GM21367 (cell line): Measurements from ENCODE around the gene OR5K4.
"Not testable (repeated sequence)": the region's sequence is repeated elsewhere in the genome, so short reads cannot be mapped to it uniquely, and the experiment has no call there.

Experiments
- ATAC-seq: cut with Tn5 transposase; IDR thresholded peaks from one replicate; pipeline ENCODE4 v1.9.1; 2021; ENCODE audit not compliant: unreplicated experiment

The OR5K4 gene

DNA sequence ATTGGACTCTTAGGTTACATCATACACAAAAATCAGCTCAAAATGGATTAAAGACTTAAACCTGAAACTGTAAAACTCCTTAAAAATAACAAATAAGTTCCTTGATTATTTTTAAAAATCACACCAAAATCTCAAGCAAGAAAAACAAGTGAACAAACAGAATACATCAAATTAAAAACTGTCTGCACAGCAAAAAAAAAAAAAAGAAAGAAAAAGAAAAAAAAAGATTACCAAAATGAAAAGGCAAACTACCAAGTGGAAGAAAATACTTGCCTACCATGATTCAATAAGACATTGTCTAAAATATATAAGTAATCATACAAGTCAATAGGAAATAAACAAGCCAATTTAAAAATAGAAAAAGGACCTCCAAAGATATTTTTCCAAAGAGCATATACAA lies 17.5 kb downstream of the OR5K4 start:
- ATAC-seq = no peak

DNA sequence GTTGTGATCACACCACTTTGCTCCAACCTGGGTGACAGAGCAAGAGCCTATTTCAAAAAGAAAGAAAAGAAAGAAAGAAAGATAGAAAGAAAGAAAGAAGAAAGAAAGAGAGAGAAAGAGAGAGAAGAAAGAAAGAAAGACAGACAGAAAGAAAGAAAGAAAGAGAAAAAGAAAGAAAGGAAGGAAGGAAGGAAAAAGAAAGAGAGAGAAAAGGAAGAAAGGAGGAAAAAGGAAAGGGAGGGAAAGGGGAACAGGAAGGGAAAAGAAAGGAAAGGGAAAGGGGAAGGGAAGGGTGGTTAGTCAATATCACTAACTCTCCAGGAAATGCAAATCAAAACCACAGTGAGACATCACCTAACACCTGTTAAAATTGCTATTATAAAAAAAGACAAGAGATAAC lies 18.2 kb downstream of the OR5K4 start:
- ATAC-seq = no peak

DNA sequence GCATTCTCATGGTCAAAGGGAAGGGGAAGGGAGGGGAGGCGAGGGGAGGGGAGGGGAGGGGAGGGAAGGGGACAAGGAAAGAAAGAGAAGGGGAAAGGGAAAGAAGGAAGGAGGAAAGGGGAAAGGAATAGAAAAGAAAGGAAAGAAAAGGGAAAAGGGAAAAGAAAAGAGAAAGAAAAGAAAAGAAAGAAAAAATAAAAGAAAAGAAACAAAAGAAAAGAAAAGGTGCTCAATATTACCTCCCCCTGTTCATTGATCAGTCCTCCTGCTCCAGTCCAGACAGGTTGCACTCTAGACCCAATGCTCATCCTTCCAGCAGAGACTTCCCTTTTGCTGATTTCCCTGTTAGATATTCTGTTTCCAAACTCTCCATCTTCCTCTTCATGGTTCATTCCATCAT lies 18.8 kb downstream of the OR5K4 start:
- no peak for ATAC-seq

DNA sequence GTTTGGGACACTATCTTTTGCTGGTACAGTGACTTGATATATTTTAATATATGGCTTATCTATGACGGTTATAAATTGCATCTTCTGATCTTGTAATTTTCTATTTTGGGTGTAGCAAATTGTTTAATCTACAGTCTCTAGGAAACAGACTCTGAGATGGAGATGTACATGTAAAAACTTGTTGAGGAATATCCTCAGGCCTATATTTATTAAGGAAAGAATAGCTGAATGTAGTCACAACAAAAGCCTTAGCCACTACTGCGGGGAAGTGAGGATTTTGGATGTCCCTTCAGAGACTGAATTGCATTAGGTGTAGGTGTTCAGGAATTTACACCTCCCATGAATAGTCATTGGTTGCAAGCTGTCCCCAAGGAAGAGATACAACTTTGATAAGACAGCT lies 23.0 kb downstream of the OR5K4 start:
- ATAC-seq = no peak

DNA sequence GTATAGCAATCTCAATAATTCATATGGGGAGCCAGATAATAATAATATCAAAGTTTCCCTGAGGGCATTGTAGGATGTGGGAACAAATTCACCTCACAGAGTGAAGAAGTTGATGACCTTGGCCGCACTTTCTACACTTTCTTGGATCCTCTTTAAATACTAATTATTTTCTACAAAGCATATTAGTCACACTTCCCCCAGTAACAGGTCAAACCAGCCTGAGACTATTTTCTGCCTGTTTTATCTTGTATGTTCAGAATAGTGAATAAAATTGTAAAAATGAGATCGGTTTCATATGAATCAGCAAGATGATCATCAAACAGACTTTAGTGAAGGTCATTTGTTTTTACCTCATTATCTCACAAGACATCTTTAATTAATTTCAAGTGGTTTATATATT lies 34.5 kb downstream of the OR5K4 start:
- no peak for ATAC-seq

DNA sequence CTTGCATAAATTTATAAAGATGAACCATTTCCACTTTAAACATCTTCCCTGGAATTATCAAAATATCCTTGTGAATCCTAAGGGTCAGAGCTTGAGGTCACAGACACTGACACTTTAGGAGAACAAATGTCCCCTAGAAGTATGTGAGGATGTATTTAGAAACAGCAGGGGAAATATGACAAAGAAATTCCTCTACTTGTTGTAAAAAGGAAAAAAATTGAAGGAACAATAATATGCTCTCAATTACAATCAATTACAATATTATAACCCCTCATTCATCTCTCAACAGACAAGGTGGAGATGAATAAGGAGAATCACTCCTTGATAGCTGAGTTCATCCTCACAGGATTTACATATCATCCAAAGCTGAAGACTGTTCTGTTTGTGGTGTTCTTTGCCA lies 36.7 kb downstream of the OR5K4 start, which contains the start of gene OR5K3:
Gene OR5K3, plus strand, starts transcription at position 301 of the 400 bp plus-strand sequence. Its CDS starts 0 bp downstream, at position 301.
- ATAC-seq = no peak

DNA sequence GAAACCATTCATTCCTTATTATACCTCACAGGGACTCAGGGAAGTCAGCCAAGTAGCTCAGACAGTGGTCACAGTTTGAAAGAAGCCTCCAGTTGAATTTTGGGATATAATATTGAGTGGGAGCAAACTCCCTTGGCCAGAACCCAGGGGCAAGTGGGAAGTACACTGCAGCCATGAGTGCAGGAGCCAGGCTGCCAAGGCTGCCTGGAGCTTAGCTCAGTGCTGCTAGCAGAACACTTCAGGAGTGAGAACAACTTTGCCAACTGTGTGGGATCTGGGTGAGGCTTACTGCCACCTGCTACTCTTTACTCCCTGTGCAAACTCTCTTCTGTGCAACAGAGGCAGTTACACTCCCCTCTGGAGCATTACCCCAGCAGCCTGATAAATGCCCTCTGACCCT lies 41.4 kb downstream of the OR5K4 start:
- no peak for ATAC-seq

DNA sequence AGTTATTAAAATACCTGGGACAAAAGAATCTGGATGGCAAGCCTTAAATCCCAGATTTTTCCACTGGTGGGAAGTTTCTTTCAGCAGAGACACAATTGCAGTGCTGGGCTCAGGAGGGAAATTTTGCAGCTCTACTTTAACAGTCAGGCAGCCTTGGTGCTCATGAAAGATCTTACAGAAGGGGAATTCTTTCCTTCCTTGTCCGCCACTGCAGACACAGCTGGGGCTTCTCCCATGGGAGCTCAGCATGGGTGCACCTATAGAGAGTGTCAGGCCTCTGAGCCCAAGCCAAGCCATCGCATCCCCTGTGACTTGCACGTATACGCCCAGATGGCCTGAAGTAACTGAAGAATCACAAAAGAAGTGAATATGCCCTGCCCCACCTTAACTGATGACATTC lies 42.8 kb downstream of the OR5K4 start:
- ATAC-seq = not testable (repeated sequence)

DNA sequence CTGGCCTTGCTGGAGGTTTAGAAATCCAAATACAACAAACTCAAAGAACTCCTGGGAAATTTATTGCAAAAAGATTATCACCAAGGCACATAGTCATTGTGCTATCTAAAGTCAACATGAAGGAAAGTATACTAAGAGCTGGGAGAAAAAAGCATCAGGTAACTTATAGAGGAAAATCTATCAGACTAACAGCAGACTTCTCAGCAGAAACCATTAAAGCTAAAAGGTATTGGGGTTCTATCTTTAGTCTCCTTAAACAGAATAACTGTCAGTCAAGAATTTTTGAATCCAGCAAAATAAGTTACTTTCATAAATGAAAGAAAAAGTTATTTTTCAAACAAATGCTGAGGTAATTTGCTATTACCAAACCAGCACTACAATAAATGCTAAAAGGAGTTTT lies 44.9 kb downstream of the OR5K4 start:
- no peak for ATAC-seq

DNA sequence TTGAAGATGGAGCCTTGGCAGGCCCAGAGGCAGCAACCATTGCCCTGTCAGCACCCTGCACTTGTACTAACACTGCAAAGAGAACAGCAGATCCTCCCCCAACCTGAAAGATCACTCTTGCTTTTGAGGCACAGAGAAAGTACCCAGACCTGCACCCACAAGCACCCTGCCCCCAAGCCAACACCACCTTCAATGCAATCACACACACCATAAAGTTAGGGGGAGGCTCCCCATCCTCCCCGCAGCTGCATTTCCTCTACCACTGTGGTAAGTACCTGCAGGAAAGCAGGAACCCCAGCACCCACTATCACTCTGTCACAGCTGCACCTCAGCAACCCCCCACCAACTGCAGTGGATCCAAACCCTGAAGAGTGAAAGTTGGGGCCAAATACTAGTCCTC lies 48.9 kb downstream of the OR5K4 start:
- no peak for ATAC-seq

DNA sequence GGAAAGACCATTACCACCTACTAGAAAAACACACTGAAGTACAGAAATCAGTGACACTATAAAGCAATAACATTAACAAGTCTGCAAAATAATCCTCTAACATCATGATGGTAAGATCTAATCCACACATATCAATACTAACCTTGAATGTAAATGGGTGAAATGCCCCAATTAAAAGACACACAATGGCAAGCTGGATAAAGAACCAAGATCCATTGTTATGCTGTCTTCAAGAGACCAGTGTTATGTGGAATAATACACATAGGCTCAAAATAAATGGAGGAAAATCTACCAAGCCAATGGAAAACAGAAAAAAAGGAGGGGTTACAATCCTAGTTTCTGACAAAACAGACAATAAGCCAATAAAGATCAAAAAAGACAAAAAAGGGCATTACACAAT lies 50.4 kb downstream of the OR5K4 start:
- no peak for ATAC-seq
